Neural crest cell (in vitro differentiated cells): ENCODE measurements around the gene SPDYE17. TPM values are rescaled to one million over a fixed set of nuclear protein-coding genes. Genes with fewer than 3 reads are reported as not detected.
"Not testable (repeated sequence)": the region's sequence is repeated elsewhere in the genome, so short reads cannot be mapped to it uniquely, and the experiment has no call there.

Experiments
- DNase-seq: peaks from one replicate; pipeline ENCODE4 v3.0.0; 2021; ENCODE audit warnings: low read depth, mixed read lengths, low spot score
- H3K27ac Mint-ChIP-seq: one replicate; pipeline ENCODE4 v1.8.0; 2021; ENCODE audit warnings: mild to moderate bottlenecking, mixed read lengths; ENCODE audit not compliant: unreplicated experiment
- H3K27me3 Mint-ChIP-seq: 2 replicates; pipeline ENCODE4 v1.8.0; 2021; ENCODE audit warnings: low read depth, mild to moderate bottlenecking, mixed read lengths
- H3K36me3 Mint-ChIP-seq: 2 replicates; pipeline ENCODE4 v1.8.0; 2021; ENCODE audit warnings: low read depth, mild to moderate bottlenecking, mixed read lengths
- H3K4me1 Mint-ChIP-seq: 2 replicates; pipeline ENCODE4 v1.8.0; 2021; ENCODE audit warnings: mixed read lengths
- H3K4me3 Mint-ChIP-seq: one replicate; pipeline ENCODE4 v1.8.0; 2021; ENCODE audit warnings: mild to moderate bottlenecking, mixed read lengths
- H3K9me3 Mint-ChIP-seq: 2 replicates; pipeline ENCODE4 v1.8.0; 2021; ENCODE audit warnings: mixed read lengths
- long read RNA-seq: library from polyadenylated mRNA; unstranded; transcript quantifications from one replicate; pipeline ENCODE4 v2.0.0, GENCODE V29; 2020
- total RNA-seq: library from RNA; stranded (reverse); gene quantifications from 2 replicates; pipeline ENCODE4 v1.2.1, GENCODE V29; 2021

The SPDYE17 gene
- not detected in 2 replicates for total RNA-seq
- long read RNA-seq, partial matches to known transcripts = 0 of 1 reads
- long read RNA-seq, other reads (novel, unspliced or antisense) = 1 of 1 reads

- H3K4me1 Mint-ChIP-seq, H3K36me3 Mint-ChIP-seq, H3K27ac Mint-ChIP-seq, H3K9me3 Mint-ChIP-seq, DNase-seq, H3K27me3 Mint-ChIP-seq, H3K4me3 Mint-ChIP-seq: not testable (repeated sequence)
These were observed at the start of gene SPDYE17 for GRCh38 chr7:77032261-77032660. TSS of gene SPDYE17 (minus strand) at chr7:77032361. CDS start at chr7:77030570, 1,791 bp downstream.

DNA sequence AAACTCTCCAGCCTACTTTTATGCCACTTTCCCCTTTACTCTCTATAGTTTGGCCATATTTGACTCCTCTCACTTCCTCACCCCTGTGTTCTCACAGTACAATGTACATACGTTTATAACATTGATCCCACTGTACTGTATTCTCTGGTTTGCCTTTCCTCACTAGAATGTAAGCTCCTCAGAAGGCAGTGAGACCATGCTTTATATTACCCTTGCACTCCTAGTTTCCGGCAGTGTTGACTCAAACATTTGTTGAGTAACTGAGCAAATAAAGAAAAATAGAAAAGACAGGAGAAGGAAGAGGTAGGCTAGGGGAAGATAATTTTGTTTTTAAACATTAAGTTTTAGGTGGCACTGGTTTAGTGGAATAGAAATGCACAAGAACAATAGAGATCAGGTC lies 48.1 kb upstream of the SPDYE17 start:
- not testable (repeated sequence) for H3K36me3 Mint-ChIP-seq, H3K27me3 Mint-ChIP-seq, H3K4me1 Mint-ChIP-seq, DNase-seq, H3K4me3 Mint-ChIP-seq, H3K9me3 Mint-ChIP-seq, H3K27ac Mint-ChIP-seq

DNA sequence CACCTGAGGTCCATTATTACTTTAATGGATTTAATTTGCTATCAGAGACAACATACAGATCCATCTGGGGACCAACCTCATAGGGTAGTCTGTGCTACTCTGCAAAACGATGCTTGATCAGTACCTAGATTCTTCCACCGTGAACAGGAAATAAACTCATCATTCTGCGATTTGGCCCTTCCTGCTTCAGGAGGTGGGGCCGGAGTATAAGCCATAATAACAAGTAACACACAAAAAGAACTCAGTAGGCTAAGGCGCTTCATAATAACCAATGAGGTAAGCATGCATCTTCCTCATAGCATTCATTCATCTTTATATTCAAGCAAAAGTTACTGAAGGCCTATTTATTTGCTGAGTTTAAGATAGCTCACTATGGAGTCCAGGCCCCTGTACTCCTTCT lies 47.5 kb upstream of the SPDYE17 start:
- not testable (repeated sequence) for H3K27ac Mint-ChIP-seq, H3K4me3 Mint-ChIP-seq, H3K27me3 Mint-ChIP-seq, H3K4me1 Mint-ChIP-seq, H3K36me3 Mint-ChIP-seq, DNase-seq, H3K9me3 Mint-ChIP-seq

DNA sequence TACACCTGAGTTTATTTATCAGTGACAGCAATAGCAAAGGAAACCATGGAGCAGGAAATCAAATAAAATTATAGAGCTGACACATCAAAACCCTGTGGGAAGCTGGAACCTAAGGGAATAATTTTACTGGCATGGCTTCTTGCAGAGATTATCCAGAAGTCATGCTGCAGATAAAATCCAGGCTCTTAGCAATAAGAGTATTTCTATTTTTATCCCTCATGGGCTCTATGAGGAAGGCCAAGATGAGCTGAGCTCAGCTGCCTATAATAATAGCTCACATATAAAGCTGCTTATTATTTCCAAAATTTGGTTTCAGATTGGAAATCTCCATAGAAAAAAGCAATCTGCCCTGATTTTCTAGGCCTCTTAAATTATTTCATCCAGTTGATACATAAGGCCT lies 47.0 kb upstream of the SPDYE17 start:
- not testable (repeated sequence) for H3K36me3 Mint-ChIP-seq, H3K4me3 Mint-ChIP-seq, DNase-seq, H3K27me3 Mint-ChIP-seq, H3K4me1 Mint-ChIP-seq, H3K9me3 Mint-ChIP-seq, H3K27ac Mint-ChIP-seq

- not testable (repeated sequence) for H3K27ac Mint-ChIP-seq, H3K4me1 Mint-ChIP-seq, H3K4me3 Mint-ChIP-seq, H3K27me3 Mint-ChIP-seq, H3K36me3 Mint-ChIP-seq, DNase-seq, H3K9me3 Mint-ChIP-seq
These were observed 44.9 kb upstream of the SPDYE17 start for GRCh38 chr7:77077060-77077459.

GRCh38 chr7:77074786-77075396 lies 42.7 kb upstream of the SPDYE17 start:
- not testable (repeated sequence) for H3K4me3 Mint-ChIP-seq, H3K27me3 Mint-ChIP-seq, H3K9me3 Mint-ChIP-seq, H3K4me1 Mint-ChIP-seq, H3K27ac Mint-ChIP-seq, DNase-seq
- peaks cover 23% of the 10 kb centered on the region for H3K36me3 Mint-ChIP-seq

DNA sequence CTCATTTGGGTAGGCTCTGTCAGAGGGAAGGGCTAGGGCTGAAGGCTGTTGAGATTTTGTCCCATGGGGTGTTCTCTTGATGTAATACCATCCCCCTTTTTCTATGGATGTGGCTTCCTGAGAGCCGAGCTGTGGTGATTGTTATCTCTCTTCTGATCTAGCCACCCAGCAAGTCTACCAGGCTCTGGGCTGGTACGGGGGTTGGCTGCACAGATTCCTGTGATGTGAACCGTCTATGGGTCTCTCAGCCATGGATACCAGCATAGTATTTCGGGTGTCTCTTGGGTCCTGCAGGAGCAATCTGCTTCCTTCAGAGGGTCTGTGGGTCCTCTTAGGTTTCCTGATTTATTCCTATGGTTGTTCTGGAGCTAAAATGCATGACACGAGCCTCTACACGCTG lies 38.9 kb upstream of the SPDYE17 start:
- not testable (repeated sequence) for DNase-seq, H3K9me3 Mint-ChIP-seq, H3K27ac Mint-ChIP-seq, H3K4me1 Mint-ChIP-seq, H3K27me3 Mint-ChIP-seq, H3K4me3 Mint-ChIP-seq
- peaks cover 30% of the 10 kb centered on the region for H3K36me3 Mint-ChIP-seq

GRCh38 chr7:77065869-77066268 lies 33.7 kb upstream of the SPDYE17 start:
- H3K36me3 Mint-ChIP-seq = peaks cover 15% of the 10 kb centered on the region
- not testable (repeated sequence) for H3K4me1 Mint-ChIP-seq, H3K27me3 Mint-ChIP-seq, H3K9me3 Mint-ChIP-seq, H3K27ac Mint-ChIP-seq, H3K4me3 Mint-ChIP-seq, DNase-seq

- not testable (repeated sequence) for H3K27me3 Mint-ChIP-seq, H3K4me1 Mint-ChIP-seq, H3K4me3 Mint-ChIP-seq, DNase-seq, H3K9me3 Mint-ChIP-seq, H3K36me3 Mint-ChIP-seq, H3K27ac Mint-ChIP-seq
These were observed 31.6 kb upstream of the SPDYE17 start for GRCh38 chr7:77063732-77064131.

- not testable (repeated sequence) for H3K27me3 Mint-ChIP-seq, H3K9me3 Mint-ChIP-seq, H3K4me1 Mint-ChIP-seq, H3K27ac Mint-ChIP-seq, H3K36me3 Mint-ChIP-seq, H3K4me3 Mint-ChIP-seq, DNase-seq
These were observed 30.4 kb upstream of the SPDYE17 start, which contains the start of gene SPDYE18 for GRCh38 chr7:77062557-77062956. TSS of gene SPDYE18 (minus strand) at chr7:77062558. CDS start at chr7:77060512, 2,046 bp downstream.

- H3K27me3 Mint-ChIP-seq, H3K27ac Mint-ChIP-seq: not testable (repeated sequence)
These were observed 5.8 kb downstream of the SPDYE17 start for GRCh38 chr7:77026349-77026748.

GRCh38 chr7:77010074-77010680 lies 22.0 kb downstream of the SPDYE17 start:
- not testable (repeated sequence) for H3K27me3 Mint-ChIP-seq, DNase-seq, H3K36me3 Mint-ChIP-seq, H3K27ac Mint-ChIP-seq, H3K9me3 Mint-ChIP-seq, H3K4me3 Mint-ChIP-seq, H3K4me1 Mint-ChIP-seq

More at GRCh38 chr7:77026349-77026748, 5.8 kb downstream of the SPDYE17 start:
- not testable (repeated sequence) for H3K4me3 Mint-ChIP-seq, H3K36me3 Mint-ChIP-seq, H3K9me3 Mint-ChIP-seq, DNase-seq, H3K4me1 Mint-ChIP-seq

DNA sequence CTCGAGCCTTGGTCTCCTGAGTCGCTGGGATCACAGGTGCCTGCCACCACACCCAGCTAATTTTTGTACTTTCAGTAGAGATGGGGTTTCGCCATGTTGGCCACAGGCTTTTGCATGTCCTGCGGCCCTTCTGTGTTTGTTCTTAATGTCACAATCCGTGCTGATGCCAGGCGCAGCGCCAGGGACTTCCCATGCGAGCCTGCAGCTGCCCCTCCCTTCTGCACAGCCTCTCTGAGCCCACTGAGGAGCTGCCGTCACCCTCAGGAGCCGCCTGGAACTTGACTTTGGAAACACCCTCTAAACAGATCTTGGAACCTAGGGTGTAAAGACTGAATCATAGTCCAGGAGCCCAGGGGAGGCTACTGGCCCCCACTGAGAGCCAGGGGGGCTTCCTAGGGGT lies 24.2 kb downstream of the SPDYE17 start:
- peak overlapping the region; percentile 27 for H3K27ac Mint-ChIP-seq
- H3K4me3 Mint-ChIP-seq, H3K4me1 Mint-ChIP-seq, H3K27me3 Mint-ChIP-seq, H3K36me3 Mint-ChIP-seq, H3K9me3 Mint-ChIP-seq, DNase-seq: not testable (repeated sequence)
